MCF 10A (cell line): ENCODE results near the gene COMMD1. TPM values are rescaled to one million over a fixed set of nuclear protein-coding genes. Genes with fewer than 3 reads are reported as not detected.
"Not testable (repeated sequence)": the region's sequence is repeated elsewhere in the genome, so short reads cannot be mapped to it uniquely, and the experiment has no call there.

Source experiments
- BruUV-seq: library from RNA; stranded (reverse); fragments of 400-500 nt; replicated peaks from 2 replicates; lab custom pipeline; 2021; lab: Mats Ljungman, UMichigan
- CTCF ChIA-PET: fragments of 300-600 bp; sonication (Branson Sonifier 250); formaldehyde crosslinking; extraction: SDS; loops from one replicate; lab custom pipeline; 2021; ENCODE audit warnings: antibody characterized with exemption, inconsistent platforms; lab: Yijun Ruan, JAX
- POLR2A ChIA-PET: fragments of 300-600, 350-650 bp; sonication (Branson Sonifier 250); formaldehyde crosslinking; extraction: SDS; loops from one replicate; lab custom pipeline; 2020; ENCODE audit warnings: antibody characterized with exemption, inconsistent platforms; lab: Yijun Ruan, JAX
- DNase-seq: peaks from one replicate; pipeline ENCODE4 v3.0.0-alpha.2; 2018; ENCODE audit not compliant: unreplicated experiment
- H3K27ac Mint-ChIP-seq: one replicate; pipeline ENCODE4 v1.8.0; 2022; ENCODE audit warnings: mild to moderate bottlenecking, low read depth, mixed read lengths; ENCODE audit not compliant: unreplicated experiment
- H3K27me3 Mint-ChIP-seq: one replicate; pipeline ENCODE4 v1.8.0; 2022; ENCODE audit warnings: mixed read lengths; ENCODE audit not compliant: insufficient read depth, unreplicated experiment
- H3K36me3 Mint-ChIP-seq: one replicate; pipeline ENCODE4 v1.8.0; 2022; ENCODE audit warnings: mild to moderate bottlenecking, moderate library complexity, mixed read lengths; ENCODE audit not compliant: insufficient read depth, unreplicated experiment
- H3K4me1 Mint-ChIP-seq: one replicate; pipeline ENCODE4 v1.8.0; 2022; ENCODE audit warnings: mixed read lengths; ENCODE audit not compliant: insufficient read depth, unreplicated experiment
- H3K4me3 Mint-ChIP-seq: one replicate; pipeline ENCODE4 v1.8.0; 2022; ENCODE audit warnings: mild to moderate bottlenecking, moderate library complexity, mixed read lengths; ENCODE audit not compliant: unreplicated experiment
- H3K9me3 Mint-ChIP-seq: one replicate; pipeline ENCODE4 v1.8.0; 2022; ENCODE audit warnings: mixed read lengths; ENCODE audit not compliant: unreplicated experiment
- CTCF ChIP-seq: fragments of 200-600 bp; IDR thresholded peaks from one replicate; pipeline ENCODE4 v1.8.0; 2022; ENCODE audit warnings: antibody characterized with exemption, mild to moderate bottlenecking; ENCODE audit not compliant: unreplicated experiment
- intact Hi-C: fragments of 100-400 bp; cut with micrococcal nuclease; formaldehyde crosslinking; loops from 2 replicates; pipeline ENCODE4 v1.14.1; 2022
- total RNA-seq: library from RNA; stranded (reverse); gene quantifications from 2 replicates; pipeline ENCODE4 v1.2.3, GENCODE V29; 2022

COMMD1 gene
- total RNA-seq, 1 experiment from 2014 or later: 33.8 TPM

GRCh38 chr2:62145478-62146100 lies 240.1 kb downstream of the COMMD1 start:
- ChIA-PET CTCF (no interaction called here), POLR2A (no interaction called here)
- Mint-ChIP-seq H3K9me3 (no peaks in the 10 kb centered on the region), H3K4me3 (no peak overlapping the region), H3K36me3 (peaks cover 8% of the 10 kb centered on the region), H3K27me3 (no peaks in the 10 kb centered on the region), H3K4me1 (peaks cover 14% of the 10 kb centered on the region), H3K27ac (no peak overlapping the region)
- BruUV-seq: no TSS peak
- no peak for DNase-seq
- TF ChIP-seq CTCF: no peak
- intact Hi-C loops: no loop called here

GRCh38 chr2:62146790-62147189 lies 241.3 kb downstream of the COMMD1 start:
- H3K4me1 Mint-ChIP-seq: peaks cover 20% of the 10 kb centered on the region
- intact Hi-C loops, H3K36me3 Mint-ChIP-seq, H3K27ac Mint-ChIP-seq, POLR2A ChIA-PET, H3K9me3 Mint-ChIP-seq, DNase-seq, H3K27me3 Mint-ChIP-seq, BruUV-seq, H3K4me3 Mint-ChIP-seq: not testable (repeated sequence)
- CTCF ChIA-PET: interaction anchor here (0.7 to 0.8 kb wide), 2 partner anchors 14 to 248 kb away, joined by 3 read pairs; no protein-coding TSS in a partner anchor

DNA sequence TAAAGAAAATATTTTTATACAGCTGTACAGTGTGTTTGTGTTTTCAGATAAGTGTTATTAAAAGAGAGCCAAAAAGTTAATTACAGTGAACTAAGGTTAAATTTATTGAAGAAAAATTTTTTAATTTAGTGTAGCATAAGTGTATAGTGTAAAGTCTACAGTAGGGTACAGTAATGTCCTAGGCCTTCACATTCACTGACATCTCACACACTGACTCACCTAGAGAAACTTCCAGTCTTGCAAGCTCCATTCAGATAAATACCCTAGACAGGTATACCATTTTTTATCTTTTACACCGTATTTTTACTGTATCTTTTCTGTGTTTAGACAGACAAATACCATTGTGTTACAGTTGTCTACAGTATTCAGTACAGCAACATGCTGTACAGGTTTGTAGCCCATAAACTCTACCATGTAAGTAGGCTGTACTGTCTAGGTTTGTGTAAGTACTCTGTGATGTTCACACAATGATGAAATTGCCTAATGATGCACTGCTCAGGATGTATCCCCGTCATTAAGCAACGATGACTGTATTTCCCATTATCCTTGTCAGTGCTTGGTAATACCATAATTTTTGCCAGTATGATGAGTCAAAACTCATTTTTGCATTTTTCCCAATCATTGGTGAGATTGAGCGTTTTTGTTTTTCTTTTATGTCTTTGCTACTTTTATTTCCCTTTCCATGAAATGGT lies 242.3 kb downstream of the COMMD1 start:
- intact Hi-C loops: no loop called here
- peak; percentile 89 for DNase-seq
- Mint-ChIP-seq H3K27ac (peak overlapping the region; percentile 17), H3K27me3 (no peaks in the 10 kb centered on the region), H3K4me3 (no peak overlapping the region), H3K4me1 (peaks cover 26% of the 10 kb centered on the region), H3K9me3 (no peaks in the 10 kb centered on the region), H3K36me3 (no peaks in the 10 kb centered on the region)
- ChIA-PET CTCF (interaction anchor here (0.6 to 0.8 kb wide), 4 partner anchors 72 to 549 kb away, joined by 3 to 5 read pairs (median 4); no protein-coding TSS in a partner anchor), POLR2A (interaction anchor here (0.6 kb wide), 2 partner anchors 177 to 684 kb away, joined by 3 to 4 read pairs; no protein-coding TSS in a partner anchor)
- no peak for TF ChIP-seq CTCF
- BruUV-seq: no TSS peak

- ChIA-PET CTCF (no interaction called here), POLR2A (interaction anchor here (0.5 to 1.0 kb wide), 6 partner anchors 12 to 277 kb away, joined by 3 to 6 read pairs (median 3); no protein-coding TSS in a partner anchor)
- no TSS peak for BruUV-seq
- H3K27me3 Mint-ChIP-seq: no peaks in the 10 kb centered on the region
- intact Hi-C loops: no loop called here
- peak; percentile 83 for DNase-seq
- H3K4me3 Mint-ChIP-seq: no peak overlapping the region
- no peak overlapping the region for H3K27ac Mint-ChIP-seq
- no peaks in the 10 kb centered on the region for H3K9me3 Mint-ChIP-seq
- no peak for TF ChIP-seq CTCF
- H3K4me1 Mint-ChIP-seq: peaks cover 26% of the 10 kb centered on the region
- H3K36me3 Mint-ChIP-seq: no peaks in the 10 kb centered on the region
Observed at GRCh38 chr2:62149708-62150107, 244.2 kb downstream of the COMMD1 start.
